ENCODE data around the gene CREM. TPM values are rescaled to one million over a fixed set of nuclear protein-coding genes. Genes with fewer than 3 reads are reported as not detected.

The CREM gene
- total RNA-seq, 2 donors from 2014 or later: 34.1 to 53.4 TPM

- Histone ChIP-seq H3K4me3 (no peak overlapping the region), H3K4me1 (ENCODE audit: control insufficient read depth in 1 of 2, low read depth in 2 of 2) (peaks cover 0 to 3% of the 10 kb centered on the region in 2 donors), H3K27ac (no peak overlapping the region), H3K9me3 (no peaks in the 10 kb centered on the region), H3K36me3 (no peaks in the 10 kb centered on the region), H3K27me3 (replicated peaks; ENCODE audit: insufficient read depth) (no peaks in the 10 kb centered on the region)
- DNase-seq (ENCODE audit: low spot score) (no peak), ATAC-seq (ENCODE audit: insufficient number of reproducible peaks, low FRiP score, low read depth) (no peak)
- TF ChIP-seq CTCF (IDR thresholded peaks at IDR 0.05): no peak
Observed at GRCh38 chr10:35188954-35189353, 62.3 kb downstream of the CREM start.

GRCh38 chr10:35191523-35191922, 64.9 kb downstream of the CREM start:
- H3K27ac ChIP-seq: peak overlapping the region in 1 of 2 donors; percentile 63
- no peaks in the 10 kb centered on the region for H3K27me3 ChIP-seq (replicated peaks; ENCODE audit: insufficient read depth)
- H3K9me3 ChIP-seq: no peaks in the 10 kb centered on the region
- H3K36me3 ChIP-seq: no peaks in the 10 kb centered on the region
- ATAC-seq (ENCODE audit: insufficient number of reproducible peaks, low FRiP score, low read depth): no peak
- no peak for DNase-seq (ENCODE audit: low spot score)
- peaks cover 3 to 10% of the 10 kb centered on the region in 2 donors for H3K4me1 ChIP-seq (ENCODE audit: control insufficient read depth in 1 of 2, low read depth in 2 of 2)
- no peak for TF ChIP-seq CTCF (IDR thresholded peaks at IDR 0.05)
- H3K4me3 ChIP-seq: no peak overlapping the region

- no peak for DNase-seq (ENCODE audit: low spot score)
- Histone ChIP-seq H3K9me3 (no peaks in the 10 kb centered on the region), H3K27ac (no peak overlapping the region), H3K4me1 (ENCODE audit: control insufficient read depth in 1 of 2, low read depth in 2 of 2) (peaks cover 3 to 10% of the 10 kb centered on the region in 2 donors), H3K4me3 (no peak overlapping the region), H3K27me3 (replicated peaks; ENCODE audit: insufficient read depth) (no peaks in the 10 kb centered on the region), H3K36me3 (no peaks in the 10 kb centered on the region)
- ATAC-seq (ENCODE audit: insufficient number of reproducible peaks, low FRiP score, low read depth): no peak
- no peak for TF ChIP-seq CTCF (IDR thresholded peaks at IDR 0.05)
Observed at GRCh38 chr10:35192645-35193249, 66.1 kb downstream of the CREM start.

- H3K9me3 ChIP-seq: no peaks in the 10 kb centered on the region
- no peak overlapping the region for H3K4me3 ChIP-seq
- TF ChIP-seq CTCF (IDR thresholded peaks at IDR 0.05): no peak
- no peaks in the 10 kb centered on the region for H3K36me3 ChIP-seq
- peaks cover 3 to 10% of the 10 kb centered on the region in 2 donors for H3K4me1 ChIP-seq (ENCODE audit: control insufficient read depth in 1 of 2, low read depth in 2 of 2)
- DNase-seq (ENCODE audit: low spot score): no peak
- no peaks in the 10 kb centered on the region for H3K27me3 ChIP-seq (replicated peaks; ENCODE audit: insufficient read depth)
- H3K27ac ChIP-seq: peak overlapping the region; percentile 94 to 96
- ATAC-seq (ENCODE audit: insufficient number of reproducible peaks, low FRiP score, low read depth): no peak
Observed at GRCh38 chr10:35194471-35194870, 67.8 kb downstream of the CREM start.

- Histone ChIP-seq H3K9me3 (no peaks in the 10 kb centered on the region), H3K4me1 (ENCODE audit: control insufficient read depth in 1 of 2, low read depth in 2 of 2) (peaks cover 3 to 10% of the 10 kb centered on the region in 2 donors), H3K27ac (peak overlapping the region; percentile 94 to 96), H3K36me3 (no peaks in the 10 kb centered on the region), H3K4me3 (peak overlapping the region; percentile 75), H3K27me3 (replicated peaks; ENCODE audit: insufficient read depth) (no peaks in the 10 kb centered on the region)
- TF ChIP-seq CTCF (IDR thresholded peaks at IDR 0.05): no peak
- no peak for ATAC-seq (ENCODE audit: insufficient number of reproducible peaks, low FRiP score, low read depth)
- DNase-seq (ENCODE audit: low spot score): no peak
Observed at GRCh38 chr10:35194906-35195305, 68.3 kb downstream of the CREM start.

Data from thoracic aorta (tissue), 2 donors.